Measurements from ENCODE around the gene TIMM10. TPM values are rescaled to one million over a fixed set of nuclear protein-coding genes. Genes with fewer than 3 reads are reported as not detected.

Gene TIMM10
- 10 to 100 TPM; 35.6 to 89.0 (median 54.0) TPM for total RNA-seq
- polyA plus RNA-seq, result 10 to 100 TPM; 23.9 to 72.5 (median 48.8) TPM
- long read RNA-seq, donor 1, transcript TIMM10-201 (3 exons, 680 nt), result major isoform, 58 of 59 reads
- long read RNA-seq, donor 1, partial matches to known transcripts, result 0 of 59 reads
- long read RNA-seq, donor 1, other reads (novel, unspliced or antisense), result 0 of 59 reads
- long read RNA-seq, donor 2, transcript TIMM10-201 (3 exons, 680 nt), result major isoform, 18 of 18 reads
- long read RNA-seq, donor 2, partial matches to known transcripts, result 0 of 18 reads
- long read RNA-seq, donor 2, other reads (novel, unspliced or antisense), result 0 of 18 reads
- long read RNA-seq, donor 3, transcript TIMM10-201 (3 exons, 680 nt), result major isoform, 38 of 38 reads
- long read RNA-seq, donor 3, partial matches to known transcripts, result 0 of 38 reads
- long read RNA-seq, donor 3, other reads (novel, unspliced or antisense), result 0 of 38 reads
- long read RNA-seq, donor 4, transcript TIMM10-201 (3 exons, 680 nt), result major isoform, 26 of 26 reads
- long read RNA-seq, donor 4, partial matches to known transcripts, result 0 of 26 reads
- long read RNA-seq, donor 4, other reads (novel, unspliced or antisense), result 0 of 26 reads
- long read RNA-seq, donor 5, transcript TIMM10-201 (3 exons, 680 nt), result major isoform, 54 of 60 reads
- long read RNA-seq, donor 5, partial matches to known transcripts, result 0 of 60 reads
- long read RNA-seq, donor 5, other reads (novel, unspliced or antisense), result 2 of 60 reads
- long read RNA-seq, donor 6, transcript TIMM10-201 (3 exons, 680 nt), result major isoform, 22 of 22 reads
- long read RNA-seq, donor 6, partial matches to known transcripts, result 0 of 22 reads
- long read RNA-seq, donor 6, other reads (novel, unspliced or antisense), result 0 of 22 reads
- long read RNA-seq, donor 7, transcript TIMM10-201 (3 exons, 680 nt), result major isoform, 21 of 21 reads
- long read RNA-seq, donor 7, partial matches to known transcripts, result 0 of 21 reads
- long read RNA-seq, donor 7, other reads (novel, unspliced or antisense), result 0 of 21 reads
- long read RNA-seq, donor 8, transcript TIMM10-201 (3 exons, 680 nt), result major isoform, 40 of 41 reads
- long read RNA-seq, donor 8, partial matches to known transcripts, result 0 of 41 reads
- long read RNA-seq, donor 8, other reads (novel, unspliced or antisense), result 0 of 41 reads
- long read RNA-seq, donor 9, transcript TIMM10-201 (3 exons, 680 nt), result major isoform, 16 of 17 reads
- long read RNA-seq, donor 9, partial matches to known transcripts, result 0 of 17 reads
- long read RNA-seq, donor 9, other reads (novel, unspliced or antisense), result 0 of 17 reads
- long read RNA-seq, donor 10, transcript TIMM10-201 (3 exons, 680 nt), result major isoform, 20 of 21 reads
- long read RNA-seq, donor 10, partial matches to known transcripts, result 0 of 21 reads
- long read RNA-seq, donor 10, other reads (novel, unspliced or antisense), result 0 of 21 reads

GRCh38 chr11:57530596-57531507, at the start of gene TIMM10:
TIMM10 (minus strand) TSS chr11:57530754; CDS start chr11:57530189, 565 bp downstream.
- Histone ChIP-seq H3K27ac (peak within 1 kb of the TSS in 3 of 5 donors; percentile 41 to 74 (median 67)), H3K27me3 (no peaks in the 10 kb centered on the region), H3K4me3 (peak within 1 kb of the TSS; percentile 38 to 93 (median 69)), H3K9me3 (replicated peaks in 1 of 3) (no peaks in the 10 kb centered on the region), H3K36me3 (replicated peaks in 1 of 2) (no peaks in the 10 kb centered on the region), H3K4me1 (replicated peaks in 1 of 2) (peaks cover 8 to 18% of the 10 kb centered on the region in 2 donors)
- 0 to 1% (median 0%) methylated on average over 26 to 49 of the region's 49 CpGs for WGBS, 4 donors
- DNase-seq, result peak; percentile 94 to 99 (median 98)
- TF ChIP-seq, protein P1, sequence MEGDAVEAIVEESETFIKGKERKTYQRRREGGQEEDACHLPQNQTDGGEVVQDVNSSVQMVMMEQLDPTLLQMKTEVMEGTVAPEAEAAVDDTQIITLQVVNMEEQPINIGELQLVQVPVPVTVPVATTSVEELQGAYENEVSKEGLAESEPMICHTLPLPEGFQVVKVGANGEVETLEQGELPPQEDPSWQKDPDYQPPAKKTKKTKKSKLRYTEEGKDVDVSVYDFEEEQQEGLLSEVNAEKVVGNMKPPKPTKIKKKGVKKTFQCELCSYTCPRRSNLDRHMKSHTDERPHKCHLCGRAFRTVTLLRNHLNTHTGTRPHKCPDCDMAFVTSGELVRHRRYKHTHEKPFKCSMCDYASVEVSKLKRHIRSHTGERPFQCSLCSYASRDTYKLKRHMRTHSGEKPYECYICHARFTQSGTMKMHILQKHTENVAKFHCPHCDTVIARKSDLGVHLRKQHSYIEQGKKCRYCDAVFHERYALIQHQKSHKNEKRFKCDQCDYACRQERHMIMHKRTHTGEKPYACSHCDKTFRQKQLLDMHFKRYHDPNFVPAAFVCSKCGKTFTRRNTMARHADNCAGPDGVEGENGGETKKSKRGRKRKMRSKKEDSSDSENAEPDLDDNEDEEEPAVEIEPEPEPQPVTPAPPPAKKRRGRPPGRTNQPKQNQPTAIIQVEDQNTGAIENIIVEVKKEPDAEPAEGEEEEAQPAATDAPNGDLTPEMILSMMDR (IDR thresholded peaks at IDR 0.05), result no peak
- TF ChIP-seq POLR2A (IDR thresholded peaks at IDR 0.05), result peak; percentile 27 to 89
- intact Hi-C loops (cut with DNase I), result no loop called here

DNA sequence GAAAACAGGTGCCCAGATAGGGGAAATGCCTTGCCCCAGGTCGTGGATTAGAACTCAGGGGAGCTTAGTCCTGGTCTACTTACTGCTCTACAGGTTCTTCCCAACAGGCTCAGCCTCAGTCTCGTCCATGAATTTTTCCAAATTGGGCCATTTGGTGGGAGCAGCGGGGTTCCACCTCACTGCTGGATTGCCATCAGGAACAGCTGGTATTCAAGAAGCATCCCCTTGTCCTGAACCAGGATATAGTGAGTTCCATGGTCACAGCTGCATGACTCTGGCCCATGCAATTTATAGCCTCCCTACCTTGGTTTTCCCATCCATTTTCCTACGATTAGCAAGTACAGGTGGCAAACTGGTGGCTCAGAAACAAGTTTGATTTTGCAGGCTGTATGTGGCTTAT, 43.5 kb upstream of the TIMM10 start:
- peaks cover 0 to 7% of the 10 kb centered on the region in 2 donors for H3K4me1 ChIP-seq (replicated peaks in 1 of 2)
- WGBS, 4 donors, result 51 to 69% (median 56%) methylated on average over 4 of the region's 4 CpGs
- intact Hi-C loops (cut with DNase I), result loop anchor here in 1 of 2 donors (5.0 kb wide), 1 partner anchor 68 kb away; no protein-coding TSS in a partner anchor
- DNase-seq, result no peak
- TF ChIP-seq, protein P1 (IDR thresholded peaks at IDR 0.05), result no peak
- no peak for TF ChIP-seq POLR2A (IDR thresholded peaks at IDR 0.05)
- no peaks in the 10 kb centered on the region for H3K9me3 ChIP-seq (replicated peaks in 1 of 3)
- H3K27me3 ChIP-seq, result no peaks in the 10 kb centered on the region
- no peak overlapping the region for H3K27ac ChIP-seq
- no peaks in the 10 kb centered on the region for H3K36me3 ChIP-seq (replicated peaks in 1 of 2)
- H3K4me3 ChIP-seq, result no peak overlapping the region

- H3K4me1 ChIP-seq (replicated peaks in 1 of 2), result peaks cover 3 to 14% of the 10 kb centered on the region in 2 donors
- no peaks in the 10 kb centered on the region for H3K36me3 ChIP-seq (replicated peaks in 1 of 2)
- no peaks in the 10 kb centered on the region for H3K27me3 ChIP-seq
- intact Hi-C loops (cut with DNase I), result loop anchor here in 1 of 2 donors (5.0 kb wide), 1 partner anchor 71 kb away; no protein-coding TSS in a partner anchor
- H3K9me3 ChIP-seq (replicated peaks in 1 of 3), result no peaks in the 10 kb centered on the region
- H3K4me3 ChIP-seq, result no peak overlapping the region
- no peak overlapping the region for H3K27ac ChIP-seq
- DNase-seq, result no peak
- 40 to 50% (median 46%) methylated on average over 2 of the region's 2 CpGs for WGBS, 4 donors
- TF ChIP-seq POLR2A (IDR thresholded peaks at IDR 0.05), result no peak
- TF ChIP-seq, protein P1 (IDR thresholded peaks at IDR 0.05), result no peak
Measured at GRCh38 chr11:57571606-57572005, 41.1 kb upstream of the TIMM10 start.
